GM12872 (cell line): ENCODE data around the gene TEAD4.

ENCODE experiments used
- CTCF ChIP-seq: IDR thresholded peaks from 3 replicates; pipeline ENCODE4 v1.5.1; 2011; ENCODE audit warnings: low read depth, mild to moderate bottlenecking, low read length, moderate library complexity; ENCODE audit not compliant: insufficient read depth

Gene TEAD4

DNA sequence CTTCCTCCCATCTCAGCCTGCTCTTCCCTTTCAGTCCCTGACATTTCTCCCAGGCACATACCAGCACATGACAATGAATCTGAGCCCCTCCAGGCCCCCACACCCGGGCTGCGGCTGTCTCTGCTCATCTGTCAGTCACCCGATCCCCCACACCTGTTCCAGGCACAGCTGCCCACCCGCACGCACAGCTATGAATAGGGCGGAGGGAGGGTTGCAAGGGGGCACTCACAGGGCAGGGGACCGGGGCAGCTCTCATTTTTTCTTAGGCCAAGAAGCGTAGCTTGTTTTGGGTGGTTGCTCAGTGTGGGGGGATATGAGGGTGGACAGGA lies 74.3 kb downstream of the TEAD4 start:
- TF ChIP-seq CTCF: no peak

GRCh38 chr12:3034067-3034750 lies 75.0 kb downstream of the TEAD4 start:
- TF ChIP-seq CTCF: peak; percentile 85

GRCh38 chr12:3035171-3035570 lies 76.0 kb downstream of the TEAD4 start:
- TF ChIP-seq CTCF: no peak

DNA sequence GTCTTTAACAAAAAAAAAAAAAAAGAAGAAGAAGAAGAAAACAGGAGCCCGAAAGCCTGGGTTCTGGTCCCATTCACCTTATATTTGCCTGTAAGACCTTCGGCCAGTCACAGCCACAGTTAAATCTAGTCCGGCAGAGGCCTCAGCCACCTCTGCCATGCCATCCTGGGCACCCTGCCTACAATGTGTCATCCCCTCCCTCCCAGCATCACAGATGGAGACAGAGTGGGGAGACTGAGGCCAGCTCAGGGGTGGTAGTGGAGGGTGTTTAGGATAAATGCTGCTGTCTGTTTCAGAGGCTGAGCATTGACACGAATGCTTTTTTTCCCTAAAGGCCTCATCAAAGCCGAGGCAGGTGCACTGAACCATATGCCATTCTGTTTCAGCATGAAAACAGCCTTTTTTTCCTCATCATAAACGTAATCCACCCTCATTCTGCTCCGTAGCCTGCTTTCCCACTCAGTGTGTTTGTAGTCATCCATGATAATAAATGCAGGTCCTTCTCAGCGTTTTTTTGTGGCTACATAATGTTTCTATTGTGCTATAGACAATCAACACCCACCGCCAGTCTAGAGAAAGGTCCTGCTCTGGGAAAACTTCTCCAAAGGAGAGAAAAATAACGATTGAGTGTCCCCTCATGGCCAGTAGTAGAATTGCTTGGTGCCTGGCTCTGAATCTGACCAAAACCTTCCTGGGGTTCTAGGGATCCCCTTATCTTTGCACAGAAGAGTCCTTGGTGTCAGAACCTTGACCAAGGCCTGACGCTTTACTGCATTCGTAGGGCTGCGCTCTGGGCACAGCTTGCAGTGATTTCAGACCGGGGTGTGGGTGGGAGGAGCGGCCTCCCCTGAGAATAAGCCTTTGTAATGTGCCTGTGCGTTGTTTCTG lies 76.9 kb downstream of the TEAD4 start:
- peak; percentile 22; the same call in 1 of the 3 replicates for TF ChIP-seq CTCF

GRCh38 chr12:3036901-3037600 lies 77.9 kb downstream of the TEAD4 start:
- no peak for TF ChIP-seq CTCF

DNA sequence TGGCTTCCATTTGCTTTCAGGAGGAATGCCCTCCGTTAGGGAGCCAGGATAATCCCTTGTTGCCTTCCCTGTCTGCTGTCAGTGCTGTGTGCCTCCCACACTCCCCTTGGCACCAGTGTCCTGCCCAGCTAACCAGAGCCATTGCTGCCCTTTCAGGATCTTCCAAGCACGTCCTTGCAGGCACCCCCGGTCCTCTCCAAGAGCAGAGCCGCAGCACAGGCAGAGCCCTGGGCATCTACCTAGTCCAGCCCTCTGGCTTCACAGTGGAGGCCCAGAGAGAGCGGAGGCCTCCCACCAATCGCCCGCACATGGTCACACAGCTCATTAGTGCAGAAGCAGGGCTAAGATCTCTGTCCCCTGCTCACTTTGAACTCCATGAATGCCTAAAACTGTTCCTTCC lies 79.0 kb downstream of the TEAD4 start:
- no peak for TF ChIP-seq CTCF

- TF ChIP-seq CTCF: no peak
These were observed 79.8 kb downstream of the TEAD4 start for GRCh38 chr12:3038926-3039510.
